Measurements from ENCODE around the gene WDFY2. TPM values are rescaled to one million over a fixed set of nuclear protein-coding genes. Genes with fewer than 3 reads are reported as not detected.
A peak's percentile ranks its signal among the peaks of the same experiment; 100 is the strongest.

WDFY2 gene
- total RNA-seq, 6 experiments from 2014 or later = 11.4 to 15.7 (median 13.4) TPM

- peaks cover 3% of the 10 kb centered on the region for H3K27me3 Mint-ChIP-seq (ENCODE audit: insufficient read depth)
- H3K36me3 Mint-ChIP-seq (ENCODE audit: low read depth) = peaks cover 38% of the 10 kb centered on the region
- peaks cover 90% of the 10 kb centered on the region for H3K4me1 Mint-ChIP-seq (ENCODE audit: low read depth)
- peak; percentile 20 for DNase-seq
- peak overlapping the region; percentile 76 for H3K27ac Mint-ChIP-seq
- H3K9me3 Mint-ChIP-seq = no peaks in the 10 kb centered on the region
- TF ChIP-seq CTCF (IDR thresholded peaks at IDR 0.05) = no peak
- 0 out of 2 replicates have a peak overlapping the region, but pooled peaks have one; percentile 7 for H3K4me3 Mint-ChIP-seq
Observed at GRCh38 chr13:51682686-51683085, 98.4 kb downstream of the WDFY2 start.

GRCh38 chr13:51683597-51683996 lies 99.3 kb downstream of the WDFY2 start:
- H3K27me3 Mint-ChIP-seq (ENCODE audit: insufficient read depth) = peaks cover 3% of the 10 kb centered on the region

GRCh38 chr13:51684076-51684475 lies 99.8 kb downstream of the WDFY2 start:
- DNase-seq = peak; percentile 43
- Mint-ChIP-seq H3K27me3 (ENCODE audit: insufficient read depth) (peaks cover 3% of the 10 kb centered on the region), H3K4me3 (peak overlapping the region; percentile 20; the same call in 1 of the 2 replicates), H3K27ac (peak overlapping the region; percentile 57), H3K4me1 (ENCODE audit: low read depth) (peaks cover 92% of the 10 kb centered on the region), H3K9me3 (no peaks in the 10 kb centered on the region), H3K36me3 (ENCODE audit: low read depth) (peaks cover 30% of the 10 kb centered on the region)
- TF ChIP-seq CTCF (IDR thresholded peaks at IDR 0.05) = no peak

More at GRCh38 chr13:51683597-51683996, 99.3 kb downstream of the WDFY2 start:
- Mint-ChIP-seq H3K4me1 (ENCODE audit: low read depth) (peaks cover 90% of the 10 kb centered on the region), H3K4me3 (0 out of 2 replicates have a peak overlapping the region, but pooled peaks have one; percentile 20), H3K9me3 (no peaks in the 10 kb centered on the region), H3K36me3 (ENCODE audit: low read depth) (peaks cover 31% of the 10 kb centered on the region), H3K27ac (peak overlapping the region; percentile 57)
- no peak for TF ChIP-seq CTCF (IDR thresholded peaks at IDR 0.05)
- DNase-seq = no peak

- Mint-ChIP-seq H3K9me3 (no peaks in the 10 kb centered on the region), H3K36me3 (ENCODE audit: low read depth) (peaks cover 26% of the 10 kb centered on the region), H3K4me3 (no peak overlapping the region), H3K4me1 (ENCODE audit: low read depth) (peaks cover 56% of the 10 kb centered on the region), H3K27ac (no peak overlapping the region), H3K27me3 (ENCODE audit: insufficient read depth) (peaks cover 3% of the 10 kb centered on the region)
- no peak for TF ChIP-seq CTCF (IDR thresholded peaks at IDR 0.05)
- no peak for DNase-seq
Observed at GRCh38 chr13:51687947-51688714, 103.9 kb downstream of the WDFY2 start.

GRCh38 chr13:51688937-51689662 lies 104.8 kb downstream of the WDFY2 start:
- H3K4me3 Mint-ChIP-seq = no peak overlapping the region
- no peak overlapping the region for H3K27ac Mint-ChIP-seq
- H3K27me3 Mint-ChIP-seq (ENCODE audit: insufficient read depth) = peaks cover 3% of the 10 kb centered on the region
- no peaks in the 10 kb centered on the region for H3K9me3 Mint-ChIP-seq
- H3K36me3 Mint-ChIP-seq (ENCODE audit: low read depth) = peaks cover 18% of the 10 kb centered on the region; the same call in 1 of the 2 replicates
- peaks cover 47% of the 10 kb centered on the region for H3K4me1 Mint-ChIP-seq (ENCODE audit: low read depth)
- no peak for TF ChIP-seq CTCF (IDR thresholded peaks at IDR 0.05)
- no peak for DNase-seq
